NT2/D1 (cell line): Measurements from ENCODE around the gene GID8.
"Not testable (repeated sequence)": the region's sequence is repeated elsewhere in the genome, so short reads cannot be mapped to it uniquely, and the experiment has no call there.

Experiments used
- SUZ12 ChIP-seq: IDR thresholded peaks from 2 replicates; pipeline ENCODE4 v1.6.1; 2011; ENCODE audit not compliant: insufficient read length, insufficient read depth; ENCODE audit errors: extremely low read depth
- YY1 ChIP-seq: IDR thresholded peaks from 2 replicates; pipeline ENCODE4 v1.6.1; 2011; ENCODE audit not compliant: insufficient read length, insufficient read depth
- ZNF274 ChIP-seq: IDR thresholded peaks from 2 replicates; pipeline ENCODE4 v1.6.1; 2011; ENCODE audit warnings: mild to moderate bottlenecking, low read depth, low read length

GRCh38 chr20:62923059-62923668 is 14.8 kb upstream of the GID8 start:
- not testable (repeated sequence) for TF ChIP-seq ZNF274, YY1, SUZ12
